ENCODE results near the gene KCTD4. TPM values are rescaled to one million over a fixed set of nuclear protein-coding genes. Genes with fewer than 3 reads are reported as not detected.
"Not testable (repeated sequence)": the region's sequence is repeated elsewhere in the genome, so short reads cannot be mapped to it uniquely, and the experiment has no call there.

KCTD4 gene
- polyA plus RNA-seq, 1 donor (not counting 4 experiments of a cell fraction or from before 2014, with no cell fraction given): 0.39 TPM

DNA sequence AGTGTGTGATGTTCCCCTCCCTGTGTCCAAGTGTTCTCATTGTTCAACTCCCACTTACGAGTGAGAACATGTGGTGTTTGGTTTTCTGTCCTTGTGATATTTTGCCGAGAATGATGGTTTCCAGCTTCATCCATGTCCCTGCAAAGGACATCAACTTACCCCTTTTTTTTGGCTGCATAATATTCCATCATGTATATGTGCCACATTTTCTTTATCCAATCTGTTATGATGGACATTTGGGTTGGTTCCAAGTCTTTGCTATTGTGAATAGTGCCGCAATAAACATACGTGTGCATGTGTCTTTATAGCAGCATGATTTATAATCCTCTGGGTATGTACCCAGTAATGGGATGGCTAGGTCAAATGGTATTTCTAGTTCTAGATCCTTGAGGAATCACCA, 11.8 kb downstream of the KCTD4 start:
- DNase-seq (ENCODE audit: low read depth, low spot score); H3K36me3 ChIP-seq (ENCODE audit: control insufficient read depth in 2 of 2, extremely low read depth in 1 of 2, insufficient read depth in 2 of 2, low read length in 2 of 2); H3K27ac ChIP-seq (ENCODE audit: control insufficient read depth, insufficient read depth, low read length); H2AFZ ChIP-seq (ENCODE audit: control insufficient read depth, low read length); H4K20me1 ChIP-seq (ENCODE audit: control insufficient read depth, extremely low read depth, insufficient read depth, low read length); FAIRE-seq; H3K79me2 ChIP-seq (ENCODE audit: control insufficient read depth, insufficient read depth, low read length); H3K9me1 ChIP-seq (ENCODE audit: control insufficient read depth, extremely low read depth, insufficient read depth, low read length); dilution Hi-C loops (cut with MboI; ENCODE audit: extremely low pct_ligation_motif_present, low sequenced_read_pairs); H3K27me3 ChIP-seq (ENCODE audit: control insufficient read depth, extremely low read depth, insufficient read depth, low read length); H3K4me3 ChIP-seq (ENCODE audit: control insufficient read depth in 2 of 3, extremely low read depth in 1 of 3, insufficient read depth in 2 of 3, low read depth in 1 of 3, low read length in 3 of 3); H3K9me3 ChIP-seq (ENCODE audit: control insufficient read depth, low read depth, low read length); H3K4me2 ChIP-seq (ENCODE audit: control insufficient read depth, extremely low read depth, insufficient read depth, low read depth, low read length); H3K9ac ChIP-seq (ENCODE audit: control insufficient read depth, extremely low read depth, insufficient read depth, low read length): not testable (repeated sequence)
- H3K4me1 ChIP-seq (ENCODE audit: control insufficient read depth, extremely low read depth, insufficient read depth, low read length): peaks cover 12% of the 10 kb centered on the region

GRCh38 chr13:45185286-45185685, 15.6 kb downstream of the KCTD4 start:
- no peak overlapping the region for H3K4me2 ChIP-seq (ENCODE audit: control insufficient read depth, extremely low read depth, insufficient read depth, low read depth, low read length)
- no peak overlapping the region for H3K9ac ChIP-seq (ENCODE audit: control insufficient read depth, extremely low read depth, insufficient read depth, low read length)
- FAIRE-seq (no peak), DNase-seq (ENCODE audit: low read depth, low spot score) (no peak)
- H3K27ac ChIP-seq (ENCODE audit: control insufficient read depth, insufficient read depth, low read length): no peak overlapping the region
- peaks cover 9% of the 10 kb centered on the region for H3K79me2 ChIP-seq (ENCODE audit: control insufficient read depth, insufficient read depth, low read length)
- no peaks in the 10 kb centered on the region for H4K20me1 ChIP-seq (ENCODE audit: control insufficient read depth, extremely low read depth, insufficient read depth, low read length)
- H3K27me3 ChIP-seq (ENCODE audit: control insufficient read depth, extremely low read depth, insufficient read depth, low read length): no peaks in the 10 kb centered on the region
- no peak overlapping the region for H3K4me3 ChIP-seq (ENCODE audit: control insufficient read depth in 2 of 3, extremely low read depth in 1 of 3, insufficient read depth in 2 of 3, low read depth in 1 of 3, low read length in 3 of 3)
- no peak overlapping the region for H2AFZ ChIP-seq (ENCODE audit: control insufficient read depth, low read length)
- dilution Hi-C loops (cut with MboI; ENCODE audit: extremely low pct_ligation_motif_present, low sequenced_read_pairs): no loop called here
- H3K36me3 ChIP-seq (ENCODE audit: control insufficient read depth in 2 of 2, extremely low read depth in 1 of 2, insufficient read depth in 2 of 2, low read length in 2 of 2): peaks cover 4 to 15% of the 10 kb centered on the region in 2 experiments
- H3K9me1 ChIP-seq (ENCODE audit: control insufficient read depth, extremely low read depth, insufficient read depth, low read length): no peaks in the 10 kb centered on the region
- no peak for TF ChIP-seq EZH2 (IDR thresholded peaks at IDR 0.05; ENCODE audit: low read length)
- TF ChIP-seq, protein P1, sequence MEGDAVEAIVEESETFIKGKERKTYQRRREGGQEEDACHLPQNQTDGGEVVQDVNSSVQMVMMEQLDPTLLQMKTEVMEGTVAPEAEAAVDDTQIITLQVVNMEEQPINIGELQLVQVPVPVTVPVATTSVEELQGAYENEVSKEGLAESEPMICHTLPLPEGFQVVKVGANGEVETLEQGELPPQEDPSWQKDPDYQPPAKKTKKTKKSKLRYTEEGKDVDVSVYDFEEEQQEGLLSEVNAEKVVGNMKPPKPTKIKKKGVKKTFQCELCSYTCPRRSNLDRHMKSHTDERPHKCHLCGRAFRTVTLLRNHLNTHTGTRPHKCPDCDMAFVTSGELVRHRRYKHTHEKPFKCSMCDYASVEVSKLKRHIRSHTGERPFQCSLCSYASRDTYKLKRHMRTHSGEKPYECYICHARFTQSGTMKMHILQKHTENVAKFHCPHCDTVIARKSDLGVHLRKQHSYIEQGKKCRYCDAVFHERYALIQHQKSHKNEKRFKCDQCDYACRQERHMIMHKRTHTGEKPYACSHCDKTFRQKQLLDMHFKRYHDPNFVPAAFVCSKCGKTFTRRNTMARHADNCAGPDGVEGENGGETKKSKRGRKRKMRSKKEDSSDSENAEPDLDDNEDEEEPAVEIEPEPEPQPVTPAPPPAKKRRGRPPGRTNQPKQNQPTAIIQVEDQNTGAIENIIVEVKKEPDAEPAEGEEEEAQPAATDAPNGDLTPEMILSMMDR (optimal IDR thresholded peaks at IDR 0.05 in 1 of 3, IDR thresholded peaks at IDR 0.05 in 1 of 3, conservative IDR thresholded peaks at IDR 0.05 in 1 of 3; ENCODE audit: extremely low read depth in 1 of 3, insufficient read depth in 2 of 3, low read length in 3 of 3): no peak
- peaks cover 15% of the 10 kb centered on the region for H3K4me1 ChIP-seq (ENCODE audit: control insufficient read depth, extremely low read depth, insufficient read depth, low read length)
- no peaks in the 10 kb centered on the region for H3K9me3 ChIP-seq (ENCODE audit: control insufficient read depth, low read depth, low read length)

DNA sequence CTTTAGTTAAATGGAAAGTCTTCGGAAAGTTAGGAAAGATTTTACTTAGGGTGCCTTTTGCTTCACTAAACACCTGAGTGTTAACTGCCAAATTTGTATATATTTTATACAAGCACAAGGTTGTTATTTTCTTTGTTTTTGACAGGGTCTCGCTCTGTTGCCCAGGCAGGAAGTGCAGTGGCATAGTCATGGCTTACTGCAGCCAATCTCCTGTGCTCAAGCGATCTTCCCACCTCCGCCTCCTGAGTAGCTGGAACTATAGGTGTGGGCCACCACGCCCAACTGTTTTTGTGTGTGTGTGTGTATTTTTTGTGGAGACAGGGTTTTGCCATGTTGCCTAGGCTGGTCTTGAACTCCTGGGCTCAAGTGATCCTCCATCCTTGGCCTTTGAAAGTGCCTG, 16.2 kb downstream of the KCTD4 start:
- Histone ChIP-seq H4K20me1 (ENCODE audit: control insufficient read depth, extremely low read depth, insufficient read depth, low read length) (no peaks in the 10 kb centered on the region), H3K27me3 (ENCODE audit: control insufficient read depth, extremely low read depth, insufficient read depth, low read length) (no peaks in the 10 kb centered on the region), H3K9me1 (ENCODE audit: control insufficient read depth, extremely low read depth, insufficient read depth, low read length) (no peaks in the 10 kb centered on the region), H2AFZ (ENCODE audit: control insufficient read depth, low read length) (no peak overlapping the region), H3K4me3 (ENCODE audit: control insufficient read depth in 2 of 3, extremely low read depth in 1 of 3, insufficient read depth in 2 of 3, low read depth in 1 of 3, low read length in 3 of 3) (no peak overlapping the region), H3K9me3 (ENCODE audit: control insufficient read depth, low read depth, low read length) (no peaks in the 10 kb centered on the region), H3K4me2 (ENCODE audit: control insufficient read depth, extremely low read depth, insufficient read depth, low read depth, low read length) (no peak overlapping the region), H3K4me1 (ENCODE audit: control insufficient read depth, extremely low read depth, insufficient read depth, low read length) (peaks cover 11% of the 10 kb centered on the region), H3K79me2 (ENCODE audit: control insufficient read depth, insufficient read depth, low read length) (peaks cover 9% of the 10 kb centered on the region), H3K9ac (ENCODE audit: control insufficient read depth, extremely low read depth, insufficient read depth, low read length) (no peak overlapping the region), H3K27ac (ENCODE audit: control insufficient read depth, insufficient read depth, low read length) (no peak overlapping the region), H3K36me3 (ENCODE audit: control insufficient read depth in 2 of 2, extremely low read depth in 1 of 2, insufficient read depth in 2 of 2, low read length in 2 of 2) (peaks cover 4 to 15% of the 10 kb centered on the region in 2 experiments)
- FAIRE-seq (no peak), DNase-seq (ENCODE audit: low read depth, low spot score) (no peak)
- TF ChIP-seq, protein P1 (optimal IDR thresholded peaks at IDR 0.05 in 1 of 3, IDR thresholded peaks at IDR 0.05 in 1 of 3, conservative IDR thresholded peaks at IDR 0.05 in 1 of 3; ENCODE audit: extremely low read depth in 1 of 3, insufficient read depth in 2 of 3, low read length in 3 of 3): no peak
- no peak for TF ChIP-seq EZH2 (IDR thresholded peaks at IDR 0.05; ENCODE audit: low read length)
- dilution Hi-C loops (cut with MboI; ENCODE audit: extremely low pct_ligation_motif_present, low sequenced_read_pairs): no loop called here

Measured in keratinocyte (primary cell).